Measurements from ENCODE around the gene RNGTT.

Gene RNGTT

GRCh38 chr6:88864359-88865054 is 98.9 kb downstream of the RNGTT start:
- in situ Hi-C loops (cut with HindIII; ENCODE audit: low pct_unique_long_range_greater_than_20kb, low sequenced_read_pairs): no loop called here
- no peak for TF ChIP-seq JUND (IDR thresholded peaks at IDR 0.05; ENCODE audit: low read depth)
- DNase-seq (ENCODE audit: low read depth in 1 of 2, low spot score in 1 of 2): no peak

GRCh38 chr6:88860310-88860709 is 103.1 kb downstream of the RNGTT start:
- DNase-seq (ENCODE audit: low read depth in 1 of 2, low spot score in 1 of 2): no peak
- in situ Hi-C loops (cut with HindIII; ENCODE audit: low pct_unique_long_range_greater_than_20kb, low sequenced_read_pairs): no loop called here
- TF ChIP-seq JUND (IDR thresholded peaks at IDR 0.05; ENCODE audit: low read depth): no peak

GRCh38 chr6:88858455-88858854 is 105.0 kb downstream of the RNGTT start:
- in situ Hi-C loops (cut with HindIII; ENCODE audit: low pct_unique_long_range_greater_than_20kb, low sequenced_read_pairs): no loop called here
- no peak for DNase-seq (ENCODE audit: low read depth in 1 of 2, low spot score in 1 of 2)
- no peak for TF ChIP-seq JUND (IDR thresholded peaks at IDR 0.05; ENCODE audit: low read depth)

- no peak for TF ChIP-seq JUND (IDR thresholded peaks at IDR 0.05; ENCODE audit: low read depth)
- in situ Hi-C loops (cut with HindIII; ENCODE audit: low pct_unique_long_range_greater_than_20kb, low sequenced_read_pairs): no loop called here
- DNase-seq (ENCODE audit: low read depth in 1 of 2, low spot score in 1 of 2): no peak
Observed at GRCh38 chr6:88856566-88856965, 106.9 kb downstream of the RNGTT start.

- DNase-seq (ENCODE audit: low read depth in 1 of 2, low spot score in 1 of 2): no peak
- no peak for TF ChIP-seq JUND (IDR thresholded peaks at IDR 0.05; ENCODE audit: low read depth)
- in situ Hi-C loops (cut with HindIII; ENCODE audit: low pct_unique_long_range_greater_than_20kb, low sequenced_read_pairs): no loop called here
Observed at GRCh38 chr6:88855541-88856147, 107.8 kb downstream of the RNGTT start.

- in situ Hi-C loops (cut with HindIII; ENCODE audit: low pct_unique_long_range_greater_than_20kb, low sequenced_read_pairs): no loop called here
- TF ChIP-seq JUND (IDR thresholded peaks at IDR 0.05; ENCODE audit: low read depth): no peak
- DNase-seq (ENCODE audit: low read depth in 1 of 2, low spot score in 1 of 2): no peak
Observed at GRCh38 chr6:88852775-88853174, 110.6 kb downstream of the RNGTT start.

GRCh38 chr6:88852000-88852399 is 111.4 kb downstream of the RNGTT start:
- DNase-seq (ENCODE audit: low read depth in 1 of 2, low spot score in 1 of 2): no peak
- TF ChIP-seq JUND (IDR thresholded peaks at IDR 0.05; ENCODE audit: low read depth): no peak
- in situ Hi-C loops (cut with HindIII; ENCODE audit: low pct_unique_long_range_greater_than_20kb, low sequenced_read_pairs): no loop called here

- in situ Hi-C loops (cut with HindIII; ENCODE audit: low pct_unique_long_range_greater_than_20kb, low sequenced_read_pairs): no loop called here
- DNase-seq (ENCODE audit: low read depth in 1 of 2, low spot score in 1 of 2): no peak
- no peak for TF ChIP-seq JUND (IDR thresholded peaks at IDR 0.05; ENCODE audit: low read depth)
Observed at GRCh38 chr6:88848870-88849269, 114.5 kb downstream of the RNGTT start.

GRCh38 chr6:88843040-88843439 is 120.4 kb downstream of the RNGTT start:
- DNase-seq (ENCODE audit: low read depth in 1 of 2, low spot score in 1 of 2): no peak

GRCh38 chr6:88842320-88842719 is 121.1 kb downstream of the RNGTT start:
- no peak for DNase-seq (ENCODE audit: low read depth in 1 of 2, low spot score in 1 of 2)
- no peak for TF ChIP-seq JUND (IDR thresholded peaks at IDR 0.05; ENCODE audit: low read depth)
- in situ Hi-C loops (cut with HindIII; ENCODE audit: low pct_unique_long_range_greater_than_20kb, low sequenced_read_pairs): no loop called here

More at GRCh38 chr6:88843040-88843439, 120.4 kb downstream of the RNGTT start:
- TF ChIP-seq JUND (IDR thresholded peaks at IDR 0.05; ENCODE audit: low read depth): no peak
- in situ Hi-C loops (cut with HindIII; ENCODE audit: low pct_unique_long_range_greater_than_20kb, low sequenced_read_pairs): no loop called here

- DNase-seq (ENCODE audit: low read depth in 1 of 2, low spot score in 1 of 2): no peak
- TF ChIP-seq JUND (IDR thresholded peaks at IDR 0.05; ENCODE audit: low read depth): no peak
- in situ Hi-C loops (cut with HindIII; ENCODE audit: low pct_unique_long_range_greater_than_20kb, low sequenced_read_pairs): no loop called here
Observed at GRCh38 chr6:88840796-88841539, 122.5 kb downstream of the RNGTT start.

- no peak for DNase-seq (ENCODE audit: low read depth in 1 of 2, low spot score in 1 of 2)
- in situ Hi-C loops (cut with HindIII; ENCODE audit: low pct_unique_long_range_greater_than_20kb, low sequenced_read_pairs): no loop called here
- TF ChIP-seq JUND (IDR thresholded peaks at IDR 0.05; ENCODE audit: low read depth): no peak
Observed at GRCh38 chr6:88840289-88840688, 123.1 kb downstream of the RNGTT start.

GRCh38 chr6:88839280-88839679 is 124.1 kb downstream of the RNGTT start:
- no peak for TF ChIP-seq JUND (IDR thresholded peaks at IDR 0.05; ENCODE audit: low read depth)
- in situ Hi-C loops (cut with HindIII; ENCODE audit: low pct_unique_long_range_greater_than_20kb, low sequenced_read_pairs): no loop called here
- no peak for DNase-seq (ENCODE audit: low read depth in 1 of 2, low spot score in 1 of 2)
